Keratinocyte (primary cell): Measurements from ENCODE around the gene CMC1. TPM values are rescaled to one million over a fixed set of nuclear protein-coding genes. Genes with fewer than 3 reads are reported as not detected.

Source experiments
- DNase-seq: peaks from one replicate; pipeline ENCODE4 v3.0.0-alpha.2; 2011; ENCODE audit warnings: low read depth, missing footprints, low spot score
- FAIRE-seq: peaks from 2 replicates; lab custom pipeline; 2011; peaks lifted over from hg19 to GRCh38; lab: Jason Lieb, UNC
- H2AFZ ChIP-seq: 2 replicates; pipeline ENCODE4 v1.6.0; 2012; ENCODE audit warnings: low read length, control low read depth, inconsistent platforms; ENCODE audit not compliant: control insufficient read depth
- H3K27ac ChIP-seq: 2 replicates; pipeline ENCODE4 v1.5.1; 2011; ENCODE audit warnings: low read length; ENCODE audit not compliant: control insufficient read depth, insufficient read depth
- H3K27me3 ChIP-seq: 3 replicates; pipeline ENCODE4 v1.6.0; 2011; ENCODE audit warnings: low read length; ENCODE audit not compliant: control insufficient read depth, insufficient read depth; ENCODE audit errors: extremely low read depth
- H3K36me3 ChIP-seq, 2 experiments: 2 replicates in 1 of 2; 3 replicates in 1 of 2; pipeline ENCODE4 v1.5.1; 2011; ENCODE audit warnings: low read length in 2 of 2, mild to moderate bottlenecking in 1 of 2; ENCODE audit not compliant: control insufficient read depth in 2 of 2, insufficient read depth in 2 of 2; ENCODE audit errors: extremely low read depth in 1 of 2
- H3K4me1 ChIP-seq: 3 replicates; pipeline ENCODE4 v1.5.1; 2011; ENCODE audit warnings: low read length; ENCODE audit not compliant: control insufficient read depth, insufficient read depth; ENCODE audit errors: extremely low read depth
- H3K4me2 ChIP-seq: 3 replicates; pipeline ENCODE4 v1.6.0; 2011; ENCODE audit warnings: low read depth, low read length; ENCODE audit not compliant: control insufficient read depth, insufficient read depth; ENCODE audit errors: extremely low read depth
- H3K4me3 ChIP-seq, 3 experiments: fragments of 200-600 bp in 1 of 3; sonication (generic) in 1 of 3; 2 replicates in 2 of 3; 3 replicates in 1 of 3; pipeline ENCODE4 v1.5.1; 2011 to 2016; ENCODE audit warnings: low read length in 3 of 3, mild to moderate bottlenecking in 3 of 3, control low read depth in 2 of 3, inconsistent platforms in 1 of 3, low read depth in 1 of 3, mixed read lengths in 1 of 3, mixed run types in 1 of 3, moderate library complexity in 1 of 3; ENCODE audit not compliant: control insufficient read depth in 2 of 3, insufficient read depth in 2 of 3; ENCODE audit errors: extremely low read depth in 1 of 3
- H3K79me2 ChIP-seq: 2 replicates; pipeline ENCODE4 v1.6.0; 2012; ENCODE audit warnings: low read length; ENCODE audit not compliant: control insufficient read depth, insufficient read depth
- H3K9ac ChIP-seq: 3 replicates; pipeline ENCODE4 v1.6.0; 2011; ENCODE audit warnings: low read length; ENCODE audit not compliant: control insufficient read depth, insufficient read depth; ENCODE audit errors: extremely low read depth
- H3K9me1 ChIP-seq: 3 replicates; pipeline ENCODE4 v1.6.0; 2011; ENCODE audit warnings: low read length; ENCODE audit not compliant: control insufficient read depth, insufficient read depth; ENCODE audit errors: extremely low read depth
- H3K9me3 ChIP-seq: 2 replicates; pipeline ENCODE4 v1.5.1; 2012; ENCODE audit warnings: low read depth, low read length; ENCODE audit not compliant: control insufficient read depth
- H4K20me1 ChIP-seq: 3 replicates; pipeline ENCODE4 v1.6.0; 2011; ENCODE audit warnings: low read length; ENCODE audit not compliant: control insufficient read depth, insufficient read depth; ENCODE audit errors: extremely low read depth
- EZH2 ChIP-seq: IDR thresholded peaks from one replicate; pipeline ENCODE4 v1.6.1; 2012; ENCODE audit warnings: inconsistent platforms, mild to moderate bottlenecking, low read length, moderate library complexity
- dilution Hi-C: fragments of 300-500 bp; cut with MboI; formaldehyde crosslinking; loops from one replicate; pipeline ENCODE4 v1.7.0; 2020; ENCODE audit warnings: low sequenced_read_pairs; ENCODE audit not compliant: extremely low pct_ligation_motif_present
- polyA plus RNA-seq, 5 experiments: library from polyadenylated mRNA; depleted of rRNA in 3 of 5; stranded (reverse) in 3 of 5; stranded (forward) in 1 of 5; unstranded in 1 of 5; fragments of >200 nt; gene quantifications; 1 replicate in 1 of 5; 2 replicates in 3 of 5; 3 replicates in 1 of 5; pipeline versions ENCODE4 v1.2.1 to v1.2.3, GENCODE V29; 2011 to 2012; ENCODE audit warnings: missing spikeins in 2 of 5, low read depth in 1 of 5, low replicate concordance in 1 of 5
- TF ChIP-seq, protein P1 (sequence below), 3 experiments: IDR thresholded peaks in 1 of 3; conservative IDR thresholded peaks in 1 of 3; optimal IDR thresholded peaks in 1 of 3; 2 replicates in 2 of 3; 3 replicates in 1 of 3; pipeline versions ENCODE3 to v1.5.1; 2011; ENCODE audit warnings: low read length in 3 of 3, mild to moderate bottlenecking in 3 of 3, moderate library complexity in 2 of 3, control low read depth in 1 of 3, inconsistent platforms in 1 of 3; ENCODE audit not compliant: insufficient read depth in 2 of 3; ENCODE audit errors: extremely low read depth in 1 of 3

CMC1 gene
- polyA plus RNA-seq, 1 donor (not counting 4 experiments of a cell fraction or from before 2014, with no cell fraction given) = 23.9 TPM

DNA sequence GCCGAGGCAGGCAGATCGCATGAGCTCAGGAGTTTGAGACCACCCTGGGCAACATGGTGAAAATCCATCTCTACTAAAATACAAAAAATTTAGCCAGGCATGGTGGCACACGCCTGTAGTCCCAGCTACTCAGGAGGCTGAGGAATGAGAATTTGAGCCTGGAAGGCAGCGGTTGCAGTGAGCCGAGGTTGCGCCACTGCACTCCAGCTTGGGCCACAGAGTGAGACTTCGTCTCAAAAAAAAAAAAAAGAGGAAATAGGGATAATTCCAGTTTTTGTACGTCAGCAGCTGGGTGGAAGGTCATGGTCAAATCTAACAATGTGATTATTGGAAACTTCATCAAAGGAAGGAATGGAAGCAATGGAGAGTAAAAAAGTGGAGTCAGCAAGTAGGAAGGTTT, 3.1 kb downstream of the CMC1 start:
- H3K79me2 ChIP-seq = peaks cover 49% of the 10 kb centered on the region
- H4K20me1 ChIP-seq = no peaks in the 10 kb centered on the region
- H2AFZ ChIP-seq = no peak overlapping the region
- no peak overlapping the region for H3K4me3 ChIP-seq
- H3K4me1 ChIP-seq = peaks cover 10% of the 10 kb centered on the region
- H3K9ac ChIP-seq = no peak overlapping the region
- H3K27me3 ChIP-seq = no peaks in the 10 kb centered on the region
- no peak overlapping the region for H3K27ac ChIP-seq
- no peaks in the 10 kb centered on the region for H3K9me3 ChIP-seq
- no peaks in the 10 kb centered on the region for H3K9me1 ChIP-seq
- dilution Hi-C loops = no loop called here
- DNase-seq = no peak
- no peak overlapping the region for H3K4me2 ChIP-seq
- FAIRE-seq = no peak
- H3K36me3 ChIP-seq = no peaks in the 10 kb centered on the region
- TF ChIP-seq, protein P1, sequence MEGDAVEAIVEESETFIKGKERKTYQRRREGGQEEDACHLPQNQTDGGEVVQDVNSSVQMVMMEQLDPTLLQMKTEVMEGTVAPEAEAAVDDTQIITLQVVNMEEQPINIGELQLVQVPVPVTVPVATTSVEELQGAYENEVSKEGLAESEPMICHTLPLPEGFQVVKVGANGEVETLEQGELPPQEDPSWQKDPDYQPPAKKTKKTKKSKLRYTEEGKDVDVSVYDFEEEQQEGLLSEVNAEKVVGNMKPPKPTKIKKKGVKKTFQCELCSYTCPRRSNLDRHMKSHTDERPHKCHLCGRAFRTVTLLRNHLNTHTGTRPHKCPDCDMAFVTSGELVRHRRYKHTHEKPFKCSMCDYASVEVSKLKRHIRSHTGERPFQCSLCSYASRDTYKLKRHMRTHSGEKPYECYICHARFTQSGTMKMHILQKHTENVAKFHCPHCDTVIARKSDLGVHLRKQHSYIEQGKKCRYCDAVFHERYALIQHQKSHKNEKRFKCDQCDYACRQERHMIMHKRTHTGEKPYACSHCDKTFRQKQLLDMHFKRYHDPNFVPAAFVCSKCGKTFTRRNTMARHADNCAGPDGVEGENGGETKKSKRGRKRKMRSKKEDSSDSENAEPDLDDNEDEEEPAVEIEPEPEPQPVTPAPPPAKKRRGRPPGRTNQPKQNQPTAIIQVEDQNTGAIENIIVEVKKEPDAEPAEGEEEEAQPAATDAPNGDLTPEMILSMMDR (optimal IDR thresholded peaks at IDR 0.05 in 1 of 3, IDR thresholded peaks at IDR 0.05 in 1 of 3, conservative IDR thresholded peaks at IDR 0.05 in 1 of 3; ENCODE audit: extremely low read depth in 1 of 3, insufficient read depth in 2 of 3, low read length in 3 of 3) = no peak
- TF ChIP-seq EZH2 = no peak

GRCh38 chr3:28247286-28247685, 5.9 kb downstream of the CMC1 start:
- no peak for TF ChIP-seq EZH2
- TF ChIP-seq, protein P1 (optimal IDR thresholded peaks at IDR 0.05 in 1 of 3, IDR thresholded peaks at IDR 0.05 in 1 of 3, conservative IDR thresholded peaks at IDR 0.05 in 1 of 3; ENCODE audit: extremely low read depth in 1 of 3, insufficient read depth in 2 of 3, low read length in 3 of 3) = no peak
- Histone ChIP-seq H3K9me3 (no peaks in the 10 kb centered on the region), H3K9me1 (no peaks in the 10 kb centered on the region), H4K20me1 (no peaks in the 10 kb centered on the region), H3K36me3 (no peaks in the 10 kb centered on the region), H3K4me1 (peaks cover 5% of the 10 kb centered on the region), H3K9ac (no peak overlapping the region), H2AFZ (no peak overlapping the region), H3K27ac (no peak overlapping the region), H3K27me3 (no peaks in the 10 kb centered on the region), H3K79me2 (peaks cover 53% of the 10 kb centered on the region), H3K4me3 (no peak overlapping the region), H3K4me2 (no peak overlapping the region)
- DNase-seq = no peak
- no peak for FAIRE-seq
- dilution Hi-C loops = no loop called here
